NCI-H1417 treated with DMSO at 0.1 percent for 48 hours (cell line): ENCODE measurements around the gene CAMK2G.

Experiments used
- DNase-seq: peaks from one replicate; lab custom pipeline; 2025; lab: John Stamatoyannopoulos, UW

CAMK2G gene

GRCh38 chr10:73879296-73880173 lies 5.2 kb upstream of the CAMK2G start:
- DNase-seq: no peak

DNA sequence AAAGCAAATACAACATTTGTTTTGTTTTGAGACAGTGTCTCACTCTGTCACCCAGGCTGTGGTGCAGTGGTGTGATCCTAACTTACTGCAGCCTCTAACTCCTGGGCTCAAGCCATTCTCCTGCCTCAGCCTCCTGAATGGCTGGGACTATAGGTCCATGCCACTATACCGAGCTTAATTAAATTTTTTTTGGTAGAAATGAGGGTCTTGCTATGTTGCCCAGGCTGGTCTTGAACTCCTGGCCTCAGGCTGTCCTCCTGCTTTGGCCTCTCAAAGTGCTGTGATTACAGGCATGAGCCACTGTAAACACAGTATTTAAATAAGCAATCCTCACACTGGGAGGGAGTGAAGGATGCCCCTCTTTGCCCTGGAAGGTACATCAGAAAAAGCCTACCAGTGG lies 4.0 kb upstream of the CAMK2G start:
- DNase-seq: no peak

DNA sequence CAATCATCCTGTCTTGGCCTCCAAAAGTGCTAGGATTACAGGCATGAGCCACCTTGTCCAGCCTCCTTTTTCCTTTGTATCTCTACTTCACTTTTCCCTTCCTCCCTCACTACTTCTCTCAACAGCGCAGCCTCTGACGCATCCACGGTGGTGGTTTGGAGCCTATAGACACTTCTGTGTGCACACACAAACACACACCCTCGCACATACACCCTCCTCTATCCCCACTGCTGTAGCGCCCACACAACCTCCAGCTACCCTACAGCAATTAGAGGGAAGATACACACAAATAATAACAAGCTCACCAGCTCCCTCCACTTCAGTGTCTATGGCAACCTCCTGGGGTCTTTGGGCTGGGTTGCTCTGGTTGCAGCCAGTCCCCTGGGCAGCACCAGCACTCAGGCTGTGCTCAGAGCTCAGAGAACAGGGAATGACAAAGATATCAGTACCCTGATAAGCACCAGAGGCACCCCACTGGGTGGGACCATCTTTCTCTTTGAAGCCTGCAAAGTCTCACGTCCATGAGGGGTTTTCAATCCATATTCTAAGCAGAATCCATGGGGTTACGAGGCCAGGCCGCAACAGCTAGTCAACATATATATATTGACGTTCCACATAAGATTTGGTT lies 3.3 kb upstream of the CAMK2G start:
- DNase-seq: no peak

DNA sequence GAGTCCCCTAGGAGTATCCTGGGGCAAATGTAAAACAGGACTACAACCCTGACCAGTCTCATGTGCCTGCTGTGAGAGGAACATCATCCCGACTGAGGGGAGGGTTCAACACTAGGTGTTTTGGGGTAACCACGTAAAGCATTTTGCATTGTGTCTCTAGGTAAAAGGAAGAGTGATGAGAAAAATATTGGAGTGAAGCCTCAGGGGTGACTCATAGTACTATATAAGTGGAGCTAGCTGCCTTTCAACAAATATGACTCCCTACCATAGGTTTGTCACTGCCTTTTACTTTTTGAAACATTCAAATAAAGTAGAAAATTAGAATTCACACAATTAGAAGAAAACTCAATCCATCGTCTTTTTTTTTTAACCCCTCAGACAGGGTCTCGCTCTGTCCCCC lies 2.6 kb upstream of the CAMK2G start:
- no peak for DNase-seq

DNA sequence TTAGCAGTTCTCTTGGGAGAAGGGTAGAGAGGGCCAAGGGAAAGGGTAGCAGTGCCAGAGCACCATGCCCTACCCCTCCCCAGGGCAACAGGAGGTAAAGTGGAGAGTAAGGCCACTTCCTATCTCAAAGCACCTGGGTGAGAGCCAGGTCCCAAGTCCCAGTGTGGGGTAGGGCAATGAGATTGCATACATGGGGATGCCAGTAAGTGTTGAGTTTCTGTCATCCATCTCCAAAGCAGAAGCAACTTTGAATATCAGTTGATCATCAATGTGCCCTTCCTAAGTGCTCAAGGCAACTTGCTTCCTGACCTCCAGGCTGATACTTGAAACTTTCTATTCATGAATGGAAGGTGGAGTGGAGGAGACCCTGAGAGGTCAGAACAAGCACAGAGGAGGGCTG lies 2.2 kb upstream of the CAMK2G start:
- no peak for DNase-seq

GRCh38 chr10:73876157-73876556 lies 1.8 kb upstream of the CAMK2G start:
- DNase-seq: no peak

- DNase-seq: no peak
These were observed 752 bp upstream of the CAMK2G start for GRCh38 chr10:73875139-73875475.

DNA sequence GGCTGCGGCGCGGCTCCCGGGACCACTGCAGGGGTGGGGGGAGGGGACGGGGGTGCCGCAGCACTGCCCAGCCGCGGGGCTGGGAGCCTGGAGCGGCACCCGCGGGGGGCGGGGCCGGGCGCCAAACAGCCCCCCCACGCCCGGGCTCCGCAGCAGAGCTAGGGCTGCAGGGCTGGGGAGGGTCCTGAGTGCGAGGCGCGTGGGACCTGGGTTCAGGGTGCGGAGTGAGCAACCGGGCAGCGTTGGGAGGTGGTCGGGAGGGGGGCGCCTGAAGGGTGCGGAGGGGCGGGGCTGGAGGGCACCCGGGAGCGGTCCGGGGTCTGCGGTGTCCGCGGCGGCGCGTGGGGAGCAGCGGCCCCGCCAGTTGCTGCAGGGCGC lies 528 bp downstream of the CAMK2G start:
- no peak for DNase-seq

GRCh38 chr10:73873142-73873837 lies 1.1 kb downstream of the CAMK2G start:
- no peak for DNase-seq

- no peak for DNase-seq
These were observed 2.1 kb downstream of the CAMK2G start for GRCh38 chr10:73872190-73872710.

GRCh38 chr10:73871295-73872189 lies 2.8 kb downstream of the CAMK2G start:
- DNase-seq: no peak

DNA sequence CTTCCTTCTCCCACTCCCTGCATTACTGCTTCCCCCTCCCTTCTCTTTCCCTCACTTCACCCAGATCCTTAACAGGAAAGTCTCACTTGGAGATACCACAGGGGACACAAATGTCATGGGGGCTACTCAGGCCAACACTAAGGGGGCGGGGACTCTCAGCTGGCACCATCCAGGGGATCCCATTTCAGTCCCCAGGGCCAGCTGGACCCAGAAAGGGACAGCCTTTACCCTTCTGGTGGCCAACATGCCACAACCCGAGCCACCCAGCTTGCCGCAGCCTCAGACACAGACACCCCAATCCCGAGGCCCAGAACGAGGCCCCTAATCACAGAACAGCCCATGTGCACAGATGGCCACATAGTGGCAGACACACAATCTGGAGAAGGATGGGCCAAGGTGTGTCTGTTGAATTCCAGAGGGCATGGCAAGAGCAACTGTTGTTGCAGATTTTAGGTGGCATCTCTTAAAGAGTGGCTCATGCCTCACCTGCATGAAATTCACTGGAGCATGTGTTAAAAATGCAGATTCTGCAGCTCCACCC lies 5.6 kb downstream of the CAMK2G start:
- no peak for DNase-seq

DNA sequence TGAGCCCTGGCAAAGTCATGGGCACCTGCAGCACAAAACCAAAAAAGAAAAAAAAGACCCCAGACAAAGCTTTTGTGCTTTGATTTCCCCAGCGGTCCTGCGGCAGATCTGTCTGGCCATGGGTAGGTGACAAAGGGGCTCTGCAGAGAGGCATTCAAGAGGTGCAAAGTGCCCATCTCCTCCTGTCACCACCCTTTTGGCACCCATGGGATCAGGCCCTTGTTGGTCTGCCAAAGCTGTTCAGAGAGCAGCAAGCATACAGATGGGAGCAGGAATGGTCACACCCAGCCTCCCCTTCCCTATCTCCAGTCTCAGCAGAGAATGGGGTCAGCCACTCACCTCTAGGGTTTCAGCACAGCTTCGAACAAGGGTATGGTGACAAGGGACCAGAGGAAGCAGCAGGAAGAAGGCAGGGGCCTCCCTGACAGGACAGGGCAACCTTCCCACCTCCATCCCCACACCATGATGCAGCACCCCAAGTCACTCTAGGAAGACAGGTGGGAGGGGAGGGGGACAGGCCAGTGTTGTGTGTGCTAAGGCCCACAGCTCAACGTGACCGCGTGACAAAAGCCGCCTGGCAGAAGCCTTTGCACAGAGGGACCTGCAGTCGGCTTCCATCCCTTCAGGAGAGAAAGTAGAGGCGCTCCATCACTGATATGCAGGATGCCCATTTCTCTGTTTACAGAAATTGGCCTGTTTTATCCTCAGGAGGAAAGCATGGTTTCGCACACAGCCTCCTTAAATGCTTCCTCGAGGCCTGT lies 6.3 kb downstream of the CAMK2G start:
- no peak for DNase-seq

DNA sequence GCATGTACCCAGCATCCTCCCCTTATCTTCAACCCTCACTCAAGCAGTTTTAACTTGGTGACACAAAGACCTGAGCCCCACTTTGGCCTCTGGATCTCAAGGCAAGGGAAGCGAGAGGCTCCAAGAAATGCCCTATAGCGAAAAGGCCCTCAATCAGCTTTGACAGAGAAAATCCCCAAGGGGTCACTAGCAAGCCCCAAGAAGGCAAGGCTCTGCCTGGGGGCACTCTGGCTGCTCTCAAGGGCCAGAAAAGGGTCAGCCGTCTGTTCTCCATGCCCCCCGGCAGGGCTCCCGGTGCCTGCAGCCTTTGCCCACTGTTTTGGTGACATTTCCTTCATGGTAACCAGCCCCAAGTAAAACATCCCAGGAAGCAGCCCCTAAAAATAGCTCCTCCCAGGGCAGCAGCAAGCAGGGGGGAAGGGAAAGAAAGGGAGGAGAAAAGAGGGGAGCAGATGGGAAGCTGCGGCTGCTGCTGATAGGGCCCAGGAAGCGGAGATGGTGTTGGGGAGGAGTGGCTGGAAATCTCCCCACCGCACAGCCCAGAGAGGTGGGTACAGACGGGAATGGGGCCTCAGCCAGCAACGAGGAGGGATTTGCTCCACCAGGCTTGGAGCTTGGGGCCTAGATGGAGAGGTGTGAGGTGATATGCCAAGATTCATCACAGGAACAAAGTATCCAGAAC lies 7.1 kb downstream of the CAMK2G start:
- DNase-seq: no peak

DNA sequence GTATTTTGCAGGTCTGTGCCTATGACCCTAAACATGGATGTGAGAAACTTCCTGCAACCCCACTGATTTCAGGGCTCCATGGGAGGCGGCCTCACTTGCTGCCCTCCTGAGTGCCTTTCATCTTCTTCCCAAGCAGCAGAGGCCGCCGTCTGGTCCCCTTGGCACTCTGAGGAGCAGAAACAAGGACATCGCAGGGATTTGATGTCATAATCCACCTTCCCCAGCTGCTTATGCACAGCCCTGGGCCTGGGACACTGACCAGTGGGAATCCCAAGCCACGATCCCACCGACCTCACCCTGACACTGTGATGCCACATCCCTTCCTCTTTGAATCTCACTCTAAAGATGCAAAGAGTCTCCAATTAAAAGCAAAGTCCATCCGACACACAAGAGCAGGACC lies 7.7 kb downstream of the CAMK2G start:
- DNase-seq: no peak

GRCh38 chr10:73865459-73866442 lies 8.6 kb downstream of the CAMK2G start:
- DNase-seq: no peak

- DNase-seq: no peak
These were observed 9.3 kb downstream of the CAMK2G start for GRCh38 chr10:73865107-73865458.

GRCh38 chr10:73864229-73864628 lies 10.1 kb downstream of the CAMK2G start:
- DNase-seq: no peak
